ENCODE measurements around the gene TMCC3. TPM values are rescaled to one million over a fixed set of nuclear protein-coding genes. Genes with fewer than 3 reads are reported as not detected.

The TMCC3 gene
- total and polyA plus RNA-seq, 7 donors: 10.6 to 61.6 (median 21.2) TPM

GRCh38 chr12:94584377-94584776 lies 66.0 kb downstream of the TMCC3 start:
- H3K4me3 ChIP-seq: no peak overlapping the region
- ATAC-seq: peak in 2 of 4 donors; percentile 56 to 79
- DNase-seq: no peak
- H3K9me3 ChIP-seq: no peaks in the 10 kb centered on the region
- H3K4me1 ChIP-seq: peaks cover 24% of the 10 kb centered on the region
- H3K27me3 ChIP-seq (ENCODE audit: insufficient read depth in 3 of 3, low read length in 2 of 3): no peaks in the 10 kb centered on the region
- WGBS, 3 donors: 37 to 46% (median 38%) methylated on average over 5 of the region's 5 CpGs
- intact Hi-C loops (cut with DNase I): no loop called here
- no peak for TF ChIP-seq CTCF (IDR thresholded peaks at IDR 0.05)
- H3K36me3 ChIP-seq (ENCODE audit: insufficient read depth in 1 of 2, low read depth in 1 of 2): peaks cover 2 to 28% of the 10 kb centered on the region in 2 donors
- H3K27ac ChIP-seq: no peak overlapping the region

GRCh38 chr12:94582591-94582990 lies 67.8 kb downstream of the TMCC3 start:
- intact Hi-C loops (cut with DNase I): no loop called here

GRCh38 chr12:94575645-94576403 lies 74.5 kb downstream of the TMCC3 start:
- no peak for DNase-seq
- Histone ChIP-seq H3K4me1 (no peaks in the 10 kb centered on the region), H3K4me3 (no peak overlapping the region), H3K27me3 (ENCODE audit: insufficient read depth in 3 of 3, low read length in 2 of 3) (no peaks in the 10 kb centered on the region), H3K27ac (no peak overlapping the region), H3K9me3 (no peaks in the 10 kb centered on the region), H3K36me3 (ENCODE audit: insufficient read depth in 1 of 2, low read depth in 1 of 2) (peaks cover 7 to 77% of the 10 kb centered on the region in 2 donors)
- intact Hi-C loops (cut with DNase I): no loop called here
- ATAC-seq: peak in 2 of 4 donors; percentile 40 to 45
- WGBS, 3 donors: 49 to 66% (median 51%) methylated on average over 12 of the region's 12 CpGs
- no peak for TF ChIP-seq CTCF (IDR thresholded peaks at IDR 0.05)

More at GRCh38 chr12:94582591-94582990, 67.8 kb downstream of the TMCC3 start:
- ATAC-seq (no peak), DNase-seq (no peak)
- H3K36me3 ChIP-seq (ENCODE audit: insufficient read depth in 1 of 2, low read depth in 1 of 2): peaks cover 5 to 42% of the 10 kb centered on the region in 2 donors
- 96 to 98% (median 97%) methylated on average over 5 of the region's 5 CpGs for WGBS, 3 donors
- no peak for TF ChIP-seq CTCF (IDR thresholded peaks at IDR 0.05)
- H3K27me3 ChIP-seq (ENCODE audit: insufficient read depth in 3 of 3, low read length in 2 of 3): no peaks in the 10 kb centered on the region
- H3K27ac ChIP-seq: no peak overlapping the region
- H3K4me3 ChIP-seq: no peak overlapping the region
- no peaks in the 10 kb centered on the region for H3K9me3 ChIP-seq
- H3K4me1 ChIP-seq: peaks cover 19% of the 10 kb centered on the region

- DNase-seq (no peak), ATAC-seq (no peak)
- no peak for TF ChIP-seq CTCF (IDR thresholded peaks at IDR 0.05)
- 75 to 90% (median 88%) methylated on average over 2 of the region's 2 CpGs for WGBS, 3 donors
- H3K36me3 ChIP-seq (ENCODE audit: insufficient read depth in 1 of 2, low read depth in 1 of 2): peaks cover 6 to 77% of the 10 kb centered on the region in 2 donors
- H3K4me3 ChIP-seq: no peak overlapping the region
- no peaks in the 10 kb centered on the region for H3K9me3 ChIP-seq
- H3K4me1 ChIP-seq: no peaks in the 10 kb centered on the region
- no peaks in the 10 kb centered on the region for H3K27me3 ChIP-seq (ENCODE audit: insufficient read depth in 3 of 3, low read length in 2 of 3)
- intact Hi-C loops (cut with DNase I): no loop called here
- no peak overlapping the region for H3K27ac ChIP-seq
Observed at GRCh38 chr12:94575024-94575423, 75.3 kb downstream of the TMCC3 start.
